Keratinocyte (primary cell): ENCODE measurements around the gene NEUROG1.
A peak's percentile ranks its signal among the peaks of the same experiment; 100 is the strongest.

ENCODE experiments used
- EZH2 ChIP-seq: IDR thresholded peaks from one replicate; pipeline ENCODE4 v1.6.1; 2012; ENCODE audit warnings: inconsistent platforms, mild to moderate bottlenecking, low read length, moderate library complexity
- TF ChIP-seq, protein P1 (sequence below), 3 experiments: IDR thresholded peaks in 1 of 3; conservative IDR thresholded peaks in 1 of 3; optimal IDR thresholded peaks in 1 of 3; 2 replicates in 2 of 3; 3 replicates in 1 of 3; pipeline versions ENCODE3 to v1.5.1; 2011; ENCODE audit warnings: low read length in 3 of 3, mild to moderate bottlenecking in 3 of 3, moderate library complexity in 2 of 3, control low read depth in 1 of 3, inconsistent platforms in 1 of 3; ENCODE audit not compliant: insufficient read depth in 2 of 3; ENCODE audit errors: extremely low read depth in 1 of 3

GRCh38 chr5:135578305-135578684 lies 42.5 kb upstream of the NEUROG1 start:
- TF ChIP-seq, protein P1, sequence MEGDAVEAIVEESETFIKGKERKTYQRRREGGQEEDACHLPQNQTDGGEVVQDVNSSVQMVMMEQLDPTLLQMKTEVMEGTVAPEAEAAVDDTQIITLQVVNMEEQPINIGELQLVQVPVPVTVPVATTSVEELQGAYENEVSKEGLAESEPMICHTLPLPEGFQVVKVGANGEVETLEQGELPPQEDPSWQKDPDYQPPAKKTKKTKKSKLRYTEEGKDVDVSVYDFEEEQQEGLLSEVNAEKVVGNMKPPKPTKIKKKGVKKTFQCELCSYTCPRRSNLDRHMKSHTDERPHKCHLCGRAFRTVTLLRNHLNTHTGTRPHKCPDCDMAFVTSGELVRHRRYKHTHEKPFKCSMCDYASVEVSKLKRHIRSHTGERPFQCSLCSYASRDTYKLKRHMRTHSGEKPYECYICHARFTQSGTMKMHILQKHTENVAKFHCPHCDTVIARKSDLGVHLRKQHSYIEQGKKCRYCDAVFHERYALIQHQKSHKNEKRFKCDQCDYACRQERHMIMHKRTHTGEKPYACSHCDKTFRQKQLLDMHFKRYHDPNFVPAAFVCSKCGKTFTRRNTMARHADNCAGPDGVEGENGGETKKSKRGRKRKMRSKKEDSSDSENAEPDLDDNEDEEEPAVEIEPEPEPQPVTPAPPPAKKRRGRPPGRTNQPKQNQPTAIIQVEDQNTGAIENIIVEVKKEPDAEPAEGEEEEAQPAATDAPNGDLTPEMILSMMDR (optimal IDR thresholded peaks at IDR 0.05 in 1 of 3, IDR thresholded peaks at IDR 0.05 in 1 of 3, conservative IDR thresholded peaks at IDR 0.05 in 1 of 3; ENCODE audit: extremely low read depth in 1 of 3, insufficient read depth in 2 of 3, low read length in 3 of 3) = no peak
- TF ChIP-seq EZH2 = peak; percentile 34
